ENCODE data around the gene DBI. TPM values are rescaled to one million over a fixed set of nuclear protein-coding genes. Genes with fewer than 3 reads are reported as not detected.

Gene DBI
- total and polyA plus RNA-seq, 2 of the 13 experiments (the other 11 are each of a cell fraction or from before 2014, with no cell fraction given) = 330 to 659 TPM

GRCh38 chr2:119397196-119397595 lies 30.4 kb downstream of the DBI start:
- no peak for DNase-seq (ENCODE audit: low spot score)
- Histone ChIP-seq H4K20me1 (ENCODE audit: insufficient read depth, low read length) (no peaks in the 10 kb centered on the region), H3K9me3 (ENCODE audit: low read length) (no peaks in the 10 kb centered on the region), H3K27me3 (ENCODE audit: control insufficient read depth in 1 of 2, insufficient read depth in 2 of 2, low read length in 2 of 2) (peaks cover 1 to 39% of the 10 kb centered on the region in 2 experiments), H3K27ac (ENCODE audit: extremely low read length, insufficient read depth, low read length) (no peak overlapping the region), H3K79me2 (ENCODE audit: insufficient read depth, low read length) (no peaks in the 10 kb centered on the region), H3K9ac (ENCODE audit: insufficient read depth, low read depth, low read length) (no peak overlapping the region), H3K4me3 (replicated peaks in 1 of 3; ENCODE audit: insufficient read depth in 1 of 3, low read depth in 2 of 3, low read length in 3 of 3) (no peak overlapping the region), H3K4me1 (ENCODE audit: insufficient read depth, low read length) (peaks cover 2% of the 10 kb centered on the region), H2AFZ (ENCODE audit: low read length) (no peak overlapping the region), H3K4me2 (ENCODE audit: low read depth, low read length) (no peak overlapping the region), H3K36me3 (replicated peaks in 1 of 2; ENCODE audit: control insufficient read depth in 1 of 2, insufficient read depth in 2 of 2, low read length in 2 of 2) (no peaks in the 10 kb centered on the region)
- POLR2A ChIA-PET = no interaction called here
- in situ Hi-C loops (cut with HindIII; ENCODE audit: extremely low pct_ligation_motif_present, low pct_unique_long_range_greater_than_20kb) = no loop called here
- intact Hi-C loops (cut with micrococcal nuclease; ENCODE audit: unreplicated experiment) = no loop called here
- no peak for FAIRE-seq
- 7% methylated on average over 5 of the region's 6 CpGs for WGBS (ENCODE audit: low lambda C conversion rate)
- CTCF ChIA-PET (ENCODE audit: low intra/inter-chr PET ratio, low total read pairs) = no interaction called here
- ATAC-seq = peak; percentile 38
- TF ChIP-seq ZNF704 (CRISPR knock-in tag; IDR thresholded peaks at IDR 0.05; ENCODE audit: borderline replicate concordance) (no peak), MAZ (IDR thresholded peaks at IDR 0.05; ENCODE audit: borderline replicate concordance, low read depth, low read length) (no peak), MAZ (CRISPR knock-in tag; IDR thresholded peaks at IDR 0.05; ENCODE audit: low read depth) (no peak), GRHL1 (CRISPR knock-in tag; conservative IDR thresholded peaks at IDR 0.05) (no peak), ZBTB25 (CRISPR knock-in tag; IDR thresholded peaks at IDR 0.05) (no peak), ZNF720 (CRISPR knock-in tag; IDR thresholded peaks at IDR 0.05) (no peak), RXRA (CRISPR knock-in tag; IDR thresholded peaks at IDR 0.05) (no peak), PHF8 (CRISPR knock-in tag; IDR thresholded peaks at IDR 0.05) (no peak)
- BruUV-seq (replicated peaks) = no TSS peak

All from HepG2 (cell line).